GM19035 (cell line): Measurements from ENCODE around the gene RPL14.
"Not testable (repeated sequence)": the region's sequence is repeated elsewhere in the genome, so short reads cannot be mapped to it uniquely, and the experiment has no call there.

ENCODE experiments used
- ATAC-seq: cut with Tn5 transposase; IDR thresholded peaks from one replicate; pipeline ENCODE4 v1.9.1; 2021; ENCODE audit not compliant: unreplicated experiment

RPL14 gene

DNA sequence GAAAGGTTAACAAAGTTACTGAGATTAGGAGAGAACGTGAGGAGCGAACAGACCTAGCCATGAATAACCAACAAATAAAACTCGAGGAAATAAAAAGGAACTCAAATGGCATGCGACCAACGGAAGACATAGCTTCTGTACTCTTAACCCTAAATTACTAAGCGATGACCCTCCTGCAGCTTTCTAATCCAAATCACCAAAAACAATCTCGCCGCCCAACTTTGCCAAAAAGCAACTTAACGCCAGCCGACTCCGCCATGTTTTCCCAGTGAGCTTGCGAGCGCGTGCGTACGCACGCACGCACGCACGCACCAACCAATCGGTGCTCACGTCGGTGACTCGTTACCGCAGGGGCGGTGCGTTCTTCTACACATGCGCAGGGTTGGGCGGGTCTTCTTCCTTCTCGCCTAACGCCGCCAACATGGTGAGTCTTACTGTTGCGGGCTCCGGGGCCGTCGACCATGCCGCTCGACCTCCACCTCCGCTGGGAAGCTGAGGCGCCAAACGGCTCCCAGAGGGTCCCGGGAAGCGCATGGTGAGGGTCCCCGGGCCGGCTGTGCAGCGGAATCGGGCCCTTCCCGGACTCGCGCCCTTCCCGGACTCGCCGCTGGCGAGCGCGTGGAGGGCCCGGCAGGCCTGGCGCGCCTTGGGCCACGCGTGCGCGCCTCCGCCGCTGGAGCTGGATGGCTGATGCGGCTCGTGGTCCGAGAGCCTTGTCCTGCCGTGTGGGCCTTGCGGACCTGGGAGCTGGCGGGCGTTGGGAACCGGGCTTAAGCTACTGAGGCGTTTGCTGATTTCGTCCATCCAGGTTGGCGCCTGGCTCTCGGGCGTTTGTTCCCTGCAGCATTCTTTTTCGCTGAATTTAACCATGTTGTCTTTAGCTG lies at the start of gene RPL14:
RPL14 (plus strand) TSS at position 400 of the 884 bp plus-strand sequence; CDS start at position 533, 133 bp downstream.
- peak; percentile 63 for ATAC-seq

DNA sequence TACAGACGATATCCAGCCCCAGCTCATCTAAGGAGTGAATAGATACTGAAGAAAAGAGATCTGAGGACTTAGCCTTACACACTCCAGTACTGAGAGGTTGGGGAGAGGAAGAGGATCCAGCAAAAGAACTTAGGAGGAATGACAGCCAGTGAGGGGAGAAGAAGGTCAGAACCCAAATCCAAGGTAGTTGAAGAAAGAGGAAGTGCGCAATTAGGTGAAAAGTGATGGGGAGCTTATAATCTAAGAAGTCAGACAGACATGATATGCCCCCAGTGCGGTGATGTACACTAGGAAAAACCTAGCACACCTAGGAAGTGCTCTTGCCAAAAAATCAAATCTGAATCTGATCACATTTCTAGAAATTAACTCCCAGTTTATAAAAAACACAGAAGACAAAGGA lies 49.5 kb upstream of the RPL14 start:
- no peak for ATAC-seq

DNA sequence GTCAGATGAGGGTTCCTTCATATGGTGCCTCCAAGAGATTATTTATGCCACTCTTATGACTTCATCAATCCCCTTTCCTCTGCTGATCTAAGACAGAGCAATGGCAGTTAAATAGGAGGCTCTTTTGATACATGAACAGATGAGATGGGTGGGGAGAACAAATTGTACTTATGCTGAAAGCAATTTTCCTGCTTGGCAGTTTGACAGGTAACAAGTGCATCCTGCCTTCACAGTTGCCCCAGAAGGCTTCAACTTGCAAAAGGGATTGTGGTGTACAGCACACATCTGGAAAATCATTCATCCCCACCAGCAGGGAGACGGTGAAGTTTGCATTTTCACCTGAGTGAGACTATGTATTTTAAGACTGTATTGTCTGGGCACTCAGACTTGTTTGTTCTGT lies 42.9 kb upstream of the RPL14 start:
- ATAC-seq, result no peak

DNA sequence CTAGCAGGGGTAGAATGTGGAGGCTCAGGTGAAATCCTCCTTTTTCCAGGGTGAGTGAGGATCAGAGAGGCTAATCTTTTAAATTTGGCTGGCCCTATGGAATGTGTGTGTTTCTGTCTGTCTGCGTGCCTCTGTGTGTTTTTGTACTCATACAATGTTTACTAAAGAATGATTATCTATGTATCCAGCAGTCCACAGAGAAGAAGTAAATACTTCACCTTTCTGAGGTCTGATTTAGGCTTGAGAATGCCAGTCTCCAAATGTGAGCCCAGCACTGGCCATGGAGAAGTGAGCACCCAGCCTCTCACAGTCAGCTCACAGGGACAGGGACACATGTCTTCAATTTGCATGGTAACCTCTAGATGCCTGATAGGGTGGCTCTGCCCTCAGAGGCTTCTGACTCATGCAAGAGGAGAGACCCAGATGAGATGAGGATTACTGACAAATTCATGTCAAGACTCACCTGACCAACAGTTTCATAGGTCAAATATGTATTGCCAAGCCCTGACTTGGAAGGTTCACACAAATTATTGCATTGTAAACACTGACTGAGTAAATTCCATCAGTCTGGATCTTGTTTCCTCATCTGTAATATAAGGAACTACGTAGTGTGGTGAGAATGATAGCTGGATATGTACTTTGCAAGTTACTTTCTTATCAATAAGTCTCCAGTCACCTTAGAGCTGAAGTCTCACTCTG lies 39.1 kb upstream of the RPL14 start:
- ATAC-seq, result no peak

DNA sequence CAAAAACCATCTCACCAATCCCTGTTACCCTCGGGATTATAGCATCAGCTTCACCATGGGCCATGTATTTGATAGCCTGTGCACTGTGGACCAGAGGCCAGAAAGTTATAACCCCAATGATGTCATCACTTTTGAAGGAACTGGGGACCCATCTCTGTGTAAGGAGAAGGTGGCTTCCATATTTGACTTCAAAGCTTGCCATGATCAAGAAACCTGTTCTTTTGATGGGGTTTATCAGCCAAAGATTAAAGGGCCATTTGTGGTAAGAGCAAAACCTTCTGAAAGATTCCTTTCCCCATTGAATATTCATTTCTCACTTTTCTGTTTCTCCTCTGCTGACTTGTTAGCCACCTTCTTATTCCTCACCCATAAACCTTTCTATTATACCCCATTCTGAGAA lies 34.3 kb upstream of the RPL14 start:
- no peak for ATAC-seq

DNA sequence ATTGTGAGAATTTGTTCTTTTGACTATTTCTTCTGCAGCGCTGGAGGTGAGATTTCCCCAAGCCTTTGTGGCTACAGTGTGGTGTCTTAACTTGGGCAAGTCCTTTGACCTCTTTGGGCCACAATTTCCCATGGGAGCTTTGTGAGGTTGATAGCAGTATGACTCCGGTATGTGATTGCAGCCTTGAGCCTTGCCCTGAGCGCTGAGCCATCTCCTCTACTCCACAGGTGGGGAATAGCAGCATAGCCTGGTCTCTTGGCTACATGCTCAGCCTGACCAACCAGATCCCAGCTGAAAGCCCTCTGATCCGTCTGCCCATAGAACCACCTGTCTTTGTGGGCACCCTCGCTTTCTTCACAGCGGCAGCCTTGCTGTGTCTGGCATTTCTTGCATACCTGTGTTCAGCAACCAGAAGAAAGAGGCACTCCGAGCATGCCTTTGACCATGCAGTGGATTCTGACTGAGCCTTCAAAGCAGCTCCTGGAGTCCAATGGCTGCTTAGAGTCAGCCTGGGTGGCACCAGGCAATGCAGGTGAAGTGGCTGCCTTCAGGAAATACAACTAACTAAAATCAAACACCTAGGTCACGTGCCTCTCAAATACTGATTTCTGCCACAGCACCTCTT lies 30.0 kb upstream of the RPL14 start:
- no peak for ATAC-seq

DNA sequence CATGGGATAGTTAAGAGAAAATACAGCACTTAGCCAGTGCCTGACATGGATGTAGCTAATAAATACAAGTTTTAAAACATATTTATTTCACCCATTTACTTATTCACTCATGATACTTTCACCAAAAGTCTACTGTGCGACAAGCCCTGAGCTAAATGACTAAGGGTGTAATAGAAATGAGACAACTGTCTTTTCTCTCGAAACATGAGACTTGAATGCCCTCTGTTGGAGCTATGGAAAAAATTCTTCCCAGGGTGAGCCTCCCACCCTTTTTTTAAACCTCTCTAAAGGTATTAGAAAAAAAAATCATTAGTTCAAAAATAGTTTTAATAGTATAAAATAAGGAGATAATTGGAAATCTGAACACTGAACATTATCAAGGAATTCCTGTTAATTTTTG lies 24.3 kb upstream of the RPL14 start:
- ATAC-seq, result no peak

DNA sequence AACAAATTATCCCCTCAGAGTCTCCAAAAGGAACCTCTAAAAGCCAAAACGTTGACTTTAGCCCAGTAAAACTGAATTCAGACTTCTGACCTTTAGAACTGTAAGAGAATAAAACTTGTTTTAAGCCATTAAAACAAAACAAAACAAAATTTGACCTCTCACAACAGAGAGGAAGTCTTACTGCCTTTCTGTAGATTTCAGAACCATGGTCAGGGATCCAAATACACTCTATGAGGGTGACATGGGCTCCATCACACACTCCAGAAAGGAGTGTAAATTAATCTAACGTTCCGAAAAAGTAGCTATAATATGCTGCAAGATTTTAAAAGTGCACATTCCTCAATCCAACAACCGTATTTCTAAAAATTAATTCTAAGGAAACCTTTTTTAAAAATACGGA lies 19.2 kb upstream of the RPL14 start:
- ATAC-seq, result no peak

DNA sequence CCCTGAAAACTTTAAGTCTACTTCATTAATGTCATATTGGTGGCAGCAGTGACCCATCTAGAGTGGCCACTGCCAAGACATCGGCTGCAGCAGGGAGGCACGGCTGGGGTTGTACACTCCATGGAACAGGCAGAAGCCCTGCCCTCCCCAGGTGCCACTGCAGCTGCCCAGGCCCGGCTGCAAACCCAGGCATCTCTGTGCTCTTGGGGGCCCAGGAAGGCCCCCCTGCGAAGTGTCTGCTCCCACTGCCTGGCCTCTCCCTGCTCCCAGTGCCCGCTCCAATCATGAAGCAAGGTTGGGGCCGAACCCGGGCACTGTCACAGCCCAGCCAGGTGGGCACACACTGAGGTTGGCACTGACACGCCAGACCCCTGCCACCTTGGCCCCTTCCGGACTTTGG lies 12.1 kb upstream of the RPL14 start:
- ATAC-seq, result no peak

DNA sequence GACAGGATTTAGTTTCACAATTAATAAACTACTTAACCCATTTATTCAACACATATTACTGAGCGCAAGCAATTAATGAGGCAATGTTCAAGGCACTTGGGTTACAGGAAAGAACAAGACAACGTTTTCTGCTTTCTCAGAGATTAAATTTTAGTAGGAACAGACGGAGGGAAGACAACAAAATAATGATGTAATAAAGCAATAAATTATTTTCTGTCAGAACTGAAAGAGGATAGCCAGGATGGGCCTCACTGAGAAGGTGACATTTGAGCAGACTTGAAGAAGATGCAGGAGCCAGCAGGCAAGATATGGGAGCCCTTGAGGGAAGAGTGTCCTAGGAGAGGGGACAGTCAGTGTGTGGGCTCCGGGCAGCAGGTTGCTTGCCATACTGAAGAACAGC lies 11.3 kb upstream of the RPL14 start:
- ATAC-seq, result no peak

DNA sequence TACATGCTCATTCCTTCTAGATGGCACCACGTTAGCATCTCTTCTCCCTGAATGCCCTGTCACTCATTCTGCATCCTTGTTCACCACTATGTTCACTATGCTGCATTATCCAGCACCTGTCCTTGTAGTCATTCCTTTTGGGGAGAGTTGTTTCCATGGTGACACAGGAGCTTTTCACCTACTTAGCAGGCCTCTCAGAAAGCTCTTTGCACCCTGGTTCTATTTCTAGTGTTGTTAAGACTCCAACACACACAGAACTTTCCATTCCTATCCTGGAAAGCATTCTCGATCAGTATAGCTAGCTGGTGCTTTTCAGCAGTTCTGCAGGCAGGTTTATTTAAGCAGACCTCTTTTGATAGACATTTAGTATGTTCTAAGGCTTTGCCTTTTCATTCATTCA lies 6.7 kb upstream of the RPL14 start:
- ATAC-seq, result no peak

DNA sequence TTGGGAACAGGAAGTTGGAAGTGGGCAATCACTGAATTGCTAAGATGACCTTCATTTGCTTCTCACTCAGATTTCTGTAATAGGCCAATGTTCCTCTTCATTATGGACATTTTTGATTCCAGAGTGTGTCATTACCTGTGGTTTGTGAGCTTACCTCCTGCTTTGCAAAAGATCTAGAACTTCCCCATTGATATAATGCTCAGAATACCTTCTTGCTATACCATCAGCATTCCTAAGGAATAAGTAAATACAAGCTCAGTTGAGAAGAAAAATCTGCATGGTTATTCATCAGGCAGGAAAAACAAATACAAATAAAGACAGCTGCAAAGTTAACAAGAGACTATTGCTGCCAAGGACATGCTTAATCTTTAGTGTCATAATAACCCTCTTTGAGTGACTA lies 5.6 kb upstream of the RPL14 start:
- ATAC-seq, result no peak

DNA sequence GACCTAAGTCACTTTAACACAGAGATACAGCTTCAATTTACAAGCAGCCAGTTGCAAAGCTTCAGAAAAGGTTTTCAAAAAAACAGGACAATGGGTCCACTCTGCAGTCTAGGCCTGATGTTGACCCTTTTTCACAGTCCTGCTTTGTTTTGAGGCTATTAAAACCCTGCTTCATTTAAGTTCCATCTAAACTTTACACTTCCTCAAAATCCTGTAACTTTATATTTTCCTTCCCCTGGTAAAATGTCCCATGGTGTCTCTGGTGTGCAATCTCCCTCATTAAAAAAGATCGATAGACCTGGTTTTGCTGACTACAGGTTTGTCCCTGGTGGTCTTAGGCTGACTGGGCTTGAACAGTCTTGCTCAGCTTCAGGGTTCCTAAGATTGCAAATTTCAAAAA lies 5.1 kb upstream of the RPL14 start:
- ATAC-seq, result no peak

DNA sequence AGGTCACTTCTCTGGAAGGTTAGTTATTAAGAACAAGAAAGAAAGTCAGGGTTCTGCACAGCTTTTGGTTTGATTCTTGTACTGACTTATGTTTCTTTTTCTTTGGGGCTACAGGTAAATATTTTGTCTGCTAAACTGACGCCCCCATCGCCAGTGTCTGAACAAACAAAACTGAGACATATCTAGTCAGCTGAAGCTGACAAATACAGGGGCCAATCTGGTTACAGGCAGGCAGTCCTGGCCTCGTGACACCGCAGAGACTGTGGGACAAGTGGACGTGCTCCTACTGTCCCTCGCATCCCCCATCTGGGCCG lies 4.6 kb upstream of the RPL14 start:
- no peak for ATAC-seq

DNA sequence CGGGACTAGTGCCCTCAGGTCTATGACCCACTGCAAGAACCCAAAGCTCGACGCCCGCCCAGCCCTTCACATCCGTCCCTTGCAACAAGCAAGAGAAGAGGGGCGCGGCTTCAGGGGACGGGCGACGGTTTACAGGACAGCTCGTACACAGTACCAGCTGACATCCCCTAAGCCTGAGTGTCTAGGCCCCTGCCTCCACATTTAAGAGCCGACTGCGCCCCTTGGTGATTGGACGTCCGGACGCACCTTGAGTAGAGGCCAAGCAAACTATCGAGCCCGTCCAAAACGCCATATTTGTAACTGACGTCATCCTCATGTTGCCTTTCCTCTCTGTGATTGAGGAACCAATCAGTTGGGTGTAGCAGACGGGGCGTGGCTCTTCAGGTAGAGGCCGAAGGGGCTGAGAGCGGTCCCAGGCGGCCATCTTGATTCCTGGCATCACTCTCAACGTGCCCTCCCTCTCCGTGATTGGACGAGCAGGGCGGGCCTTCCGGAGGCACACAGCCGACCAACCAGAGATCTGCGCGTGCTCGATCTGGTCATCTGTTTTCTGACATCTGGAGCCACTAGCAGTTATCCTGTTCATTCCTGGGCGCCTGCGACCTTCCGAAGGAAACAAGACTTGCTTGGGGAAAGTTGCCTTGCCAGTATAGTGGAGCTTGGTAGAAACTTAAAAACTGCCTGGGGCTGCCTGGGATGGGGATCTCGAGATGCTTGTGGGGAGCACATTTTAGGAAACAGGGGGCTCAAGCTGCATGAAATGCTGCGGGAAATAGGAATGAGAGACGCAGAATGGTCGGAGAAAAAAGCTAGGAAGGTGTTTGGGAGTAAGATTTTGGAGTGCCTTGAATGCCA lies 4.0 kb upstream of the RPL14 start:
- ATAC-seq, result peak; percentile 93

DNA sequence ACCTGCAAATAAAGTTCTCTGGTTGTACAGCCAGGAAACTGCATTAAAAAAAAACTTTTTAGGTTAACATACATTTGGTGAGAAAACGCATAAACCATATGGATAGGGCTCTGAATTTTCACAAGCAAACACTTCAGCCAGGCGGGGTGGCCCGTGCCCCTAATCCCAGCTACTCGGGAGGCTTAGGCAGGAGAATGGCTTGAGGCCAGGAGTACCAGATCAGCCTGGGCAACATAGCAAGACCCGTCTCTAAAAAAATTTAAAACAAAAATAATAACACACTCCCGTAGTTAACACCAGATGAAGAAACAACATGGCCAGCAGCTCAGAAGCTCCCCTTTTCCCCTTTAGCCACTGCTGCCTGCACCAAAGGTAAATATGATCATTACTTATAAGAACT lies 3.2 kb upstream of the RPL14 start:
- ATAC-seq, result no peak

DNA sequence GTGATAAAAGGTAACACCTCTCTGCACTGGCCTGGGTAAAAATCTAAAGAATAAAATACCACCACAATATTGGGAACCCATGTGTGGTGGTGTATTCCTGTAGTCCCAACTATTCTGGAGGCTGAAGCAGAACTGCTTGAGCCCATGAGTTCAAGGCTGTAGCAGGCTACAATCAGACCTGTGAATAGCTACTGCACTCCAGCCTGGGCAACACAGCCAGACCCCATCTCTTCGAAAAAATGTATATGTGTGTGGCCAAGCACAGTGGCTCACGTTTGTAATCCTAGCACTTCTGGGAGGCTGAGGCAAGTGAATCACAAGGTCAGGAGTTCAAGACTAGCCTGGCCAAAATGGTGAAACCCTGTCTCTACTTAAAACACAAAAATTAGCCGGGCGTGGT lies 1.8 kb upstream of the RPL14 start:
- ATAC-seq, result no peak

DNA sequence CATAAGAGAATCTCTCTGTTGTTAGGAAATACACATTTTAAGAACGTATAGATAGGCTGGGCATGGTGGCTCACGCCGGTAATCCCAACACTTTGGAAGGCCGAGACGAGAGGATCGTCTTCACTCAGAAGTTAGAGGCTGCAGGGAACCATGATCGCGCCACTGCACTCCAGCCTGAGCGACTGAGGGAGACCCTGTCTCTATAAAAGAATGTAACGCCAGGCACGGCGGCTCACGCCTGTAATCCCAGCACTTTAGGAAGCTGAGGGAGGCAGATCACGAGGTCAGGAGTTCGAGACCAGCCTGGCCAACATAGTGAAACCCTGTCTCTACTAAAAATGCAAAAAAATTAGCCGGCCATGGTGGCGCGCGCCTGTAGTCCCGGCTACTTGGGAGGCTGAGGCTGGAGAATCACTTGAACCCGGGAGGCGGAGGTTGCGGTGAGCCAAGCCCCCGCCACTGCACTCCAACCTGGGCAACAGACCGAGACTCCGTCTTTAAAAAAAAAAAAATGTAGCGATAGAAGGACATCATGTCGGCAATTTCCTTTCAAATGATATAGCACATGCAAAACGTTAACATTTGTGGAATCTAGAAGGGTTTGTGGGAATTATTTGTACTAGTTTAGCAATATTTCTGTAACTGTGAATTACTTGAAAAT lies 730 bp upstream of the RPL14 start:
- no peak for ATAC-seq

DNA sequence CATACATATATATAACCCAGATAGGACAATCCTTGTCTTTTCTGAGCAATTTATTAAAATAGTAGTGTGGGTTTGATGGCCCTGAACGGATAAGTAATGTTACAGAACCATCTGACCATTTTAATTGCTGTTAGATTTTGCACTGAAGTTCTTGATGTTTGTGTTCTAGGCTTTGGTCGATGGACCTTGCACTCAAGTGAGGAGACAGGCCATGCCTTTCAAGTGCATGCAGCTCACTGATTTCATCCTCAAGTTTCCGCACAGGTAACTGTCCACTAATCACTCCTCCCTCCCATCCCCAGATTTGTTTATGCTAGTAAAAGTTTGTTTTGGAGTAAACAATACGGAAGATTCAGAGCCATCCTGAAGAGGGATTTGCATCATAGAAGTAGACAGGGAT lies 1.3 kb downstream of the RPL14 start:
- ATAC-seq, result no peak

DNA sequence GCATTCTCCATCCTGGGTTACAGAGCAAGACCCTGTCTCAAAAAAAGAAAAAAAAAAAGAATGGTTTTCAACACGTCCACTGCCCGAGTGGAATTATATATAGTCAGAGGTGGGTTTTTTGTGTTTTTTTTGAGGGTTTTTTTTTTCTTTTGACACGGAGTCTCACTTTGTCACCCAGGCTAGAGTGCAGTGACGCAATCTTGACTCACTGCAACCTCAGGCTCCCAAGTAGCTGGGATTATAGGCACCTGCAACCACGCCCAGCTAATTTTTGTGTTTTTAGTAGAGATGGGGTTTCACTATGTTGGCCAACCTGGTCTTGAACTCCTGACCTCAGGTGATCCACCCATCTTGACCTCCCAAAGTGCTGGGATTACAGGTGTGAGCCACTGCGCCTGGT lies 3.3 kb downstream of the RPL14 start:
- not testable (repeated sequence) for ATAC-seq

DNA sequence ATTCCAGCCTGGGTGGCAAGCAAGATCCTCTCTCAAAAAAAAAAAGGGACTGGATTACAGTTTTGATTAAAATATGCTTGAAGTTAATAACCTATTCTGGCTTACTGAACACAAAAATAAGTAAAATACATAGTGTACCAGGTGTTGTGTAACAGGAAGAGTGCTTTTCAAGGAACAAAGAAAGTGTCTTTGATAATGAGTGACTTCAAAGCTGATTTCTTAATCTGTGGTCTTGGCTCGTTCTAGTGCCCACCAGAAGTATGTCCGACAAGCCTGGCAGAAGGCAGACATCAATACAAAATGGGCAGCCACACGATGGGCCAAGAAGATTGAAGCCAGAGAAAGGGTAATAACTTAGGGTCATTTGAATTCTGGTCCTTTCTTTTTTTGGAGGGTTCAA lies 4.0 kb downstream of the RPL14 start:
- no peak for ATAC-seq
